NB4 (cell line): ENCODE measurements around the gene DAAM1.
A peak's percentile ranks its signal among the peaks of the same experiment; 100 is the strongest.

ENCODE experiments used
- DNase-seq: peaks from one replicate; pipeline ENCODE4 v3.0.0; 2010; ENCODE audit warnings: low read depth
- H3K4me3 ChIP-seq: one replicate; pipeline ENCODE4 v1.5.1; 2011; ENCODE audit warnings: mild to moderate bottlenecking, low read depth, low read length, moderate library complexity
- CTCF ChIP-seq: IDR thresholded peaks from one replicate; pipeline ENCODE4 v1.5.1; 2012; ENCODE audit warnings: low read depth, low read length
- MAX ChIP-seq: IDR thresholded peaks from 2 replicates; pipeline ENCODE4 v1.6.1; 2011; ENCODE audit warnings: low read depth, low read length
- MYC ChIP-seq: IDR thresholded peaks from 2 replicates; pipeline ENCODE4 v1.6.1; 2011; ENCODE audit warnings: low read depth, low read length
- POLR2A ChIP-seq: IDR thresholded peaks from 2 replicates; pipeline ENCODE4 v1.6.1; 2011; ENCODE audit warnings: mild to moderate bottlenecking; ENCODE audit not compliant: insufficient read length; ENCODE audit errors: extremely low read depth

Gene DAAM1

GRCh38 chr14:59278111-59278510 is 89.6 kb downstream of the DAAM1 start:
- no peak for DNase-seq

GRCh38 chr14:59280961-59281360 is 92.5 kb downstream of the DAAM1 start:
- DNase-seq = no peak
- no peak overlapping the region for H3K4me3 ChIP-seq
- TF ChIP-seq POLR2A (no peak), MAX (no peak), CTCF (no peak), MYC (no peak)

More at GRCh38 chr14:59278111-59278510, 89.6 kb downstream of the DAAM1 start:
- TF ChIP-seq MAX = no peak
- no peak overlapping the region for H3K4me3 ChIP-seq

- TF ChIP-seq MAX (no peak), CTCF (no peak), MYC (no peak), POLR2A (no peak)
- H3K4me3 ChIP-seq = no peak overlapping the region
Observed at GRCh38 chr14:59281609-59282377, 93.3 kb downstream of the DAAM1 start.

GRCh38 chr14:59282378-59282765 is 93.9 kb downstream of the DAAM1 start:
- DNase-seq = peak; percentile 34
- TF ChIP-seq MAX = no peak
- no peak for TF ChIP-seq MYC
- no peak for TF ChIP-seq POLR2A
- no peak for TF ChIP-seq CTCF

More at GRCh38 chr14:59281609-59282377, 93.3 kb downstream of the DAAM1 start:
- DNase-seq = no peak

GRCh38 chr14:59283361-59283760 is 94.9 kb downstream of the DAAM1 start:
- H3K4me3 ChIP-seq = no peak overlapping the region
- DNase-seq = no peak
- TF ChIP-seq POLR2A = no peak
- TF ChIP-seq MYC = no peak
- no peak for TF ChIP-seq CTCF
- TF ChIP-seq MAX = no peak

More at GRCh38 chr14:59282378-59282765, 93.9 kb downstream of the DAAM1 start:
- no peak overlapping the region for H3K4me3 ChIP-seq

- H3K4me3 ChIP-seq = no peak overlapping the region
- TF ChIP-seq CTCF = no peak
- TF ChIP-seq POLR2A = no peak
- TF ChIP-seq MYC = no peak
- TF ChIP-seq MAX = no peak
- DNase-seq = no peak
Observed at GRCh38 chr14:59284059-59284458, 95.6 kb downstream of the DAAM1 start.
